PC-3 (cell line): Measurements from ENCODE around the gene PTK6. TPM values are rescaled to one million over a fixed set of nuclear protein-coding genes. Genes with fewer than 3 reads are reported as not detected.

Experiments
- ATAC-seq: fragments of 200-7000 bp; cut with Tn5 transposase; 2 replicates; pipeline ENCODE4 v1.9.1; 2020; ENCODE audit warnings: mild to moderate bottlenecking, moderate library complexity
- BruUV-seq: library from RNA; stranded (reverse); fragments of 400-500 nt; replicated peaks from 2 replicates; lab custom pipeline; 2021; lab: Mats Ljungman, UMichigan
- CTCF ChIA-PET: fragments of 300-600 bp; sonication (Branson Sonifier 250); formaldehyde crosslinking; loops from one replicate; lab custom pipeline; 2022; ENCODE audit warnings: antibody characterized with exemption; lab: Charles Lee
- POLR2A ChIA-PET: fragments of 300-600 bp; sonication (Branson Sonifier 250); formaldehyde crosslinking; loops from one replicate; lab custom pipeline; 2022; ENCODE audit warnings: antibody characterized with exemption; ENCODE audit not compliant: unreplicated experiment; lab: Charles Lee
- DNase-seq: peaks from one replicate; pipeline ENCODE4 v3.0.0-alpha.2; 2015
- H2AFZ ChIP-seq: fragments of 300-600 bp; sonication (generic); 2 replicates; pipeline ENCODE4 v1.6.0; 2016; ENCODE audit warnings: antibody characterized with exemption, low read length
- H3F3A ChIP-seq: fragments of 300-600 bp; sonication (generic); one replicate; pipeline ENCODE4 v1.6.0; 2017; ENCODE audit warnings: antibody characterized with exemption, low read length, control low read depth, mild to moderate bottlenecking; ENCODE audit not compliant: unreplicated experiment
- H3K27ac ChIP-seq: fragments of 300-600 bp; sonication (generic); 2 replicates; pipeline ENCODE4 v1.5.1; 2016; ENCODE audit warnings: mild to moderate bottlenecking, low read length
- H3K27me3 ChIP-seq: fragments of 300-600 bp; sonication (generic); 2 replicates; pipeline ENCODE4 v1.6.1; 2016; ENCODE audit warnings: low read length, mixed read lengths
- H3K36me3 ChIP-seq: fragments of 300-600 bp; sonication (generic); 2 replicates; pipeline ENCODE4 v1.6.1; 2016; ENCODE audit warnings: low read depth, mixed run types, low read length, mixed read lengths
- H3K4me1 ChIP-seq: fragments of 300-600 bp; sonication (generic); 2 replicates; pipeline ENCODE4 v1.5.1; 2016; ENCODE audit warnings: low read length; ENCODE audit not compliant: insufficient read depth
- H3K4me2 ChIP-seq: fragments of 300-600 bp; sonication (generic); 2 replicates; pipeline ENCODE4 v1.6.0; 2016; ENCODE audit warnings: low read length
- H3K4me3 ChIP-seq: fragments of 300-600 bp; sonication (generic); 2 replicates; pipeline ENCODE4 v1.5.1; 2016; ENCODE audit warnings: mild to moderate bottlenecking, low read length, mixed read lengths
- H3K79me2 ChIP-seq: fragments of 300-600 bp; sonication (generic); 2 replicates; pipeline ENCODE4 v1.6.1; 2017; ENCODE audit warnings: low read length, mixed read lengths
- H3K9ac ChIP-seq: fragments of 300-600 bp; sonication (generic); 2 replicates; pipeline ENCODE4 v1.6.0; 2016; ENCODE audit warnings: mild to moderate bottlenecking, low read length
- H3K9me2 ChIP-seq: fragments of 300-600 bp; sonication (generic); replicated peaks from 2 replicates; pipeline ENCODE4 v1.6.1; 2016; ENCODE audit warnings: mixed run types, low read length, mixed read lengths
- H3K9me3 ChIP-seq: fragments of 300-600 bp; sonication (generic); 2 replicates; pipeline ENCODE4 v1.6.1; 2016; ENCODE audit warnings: low read length, mixed read lengths
- H4K20me1 ChIP-seq: fragments of 300-600 bp; sonication (generic); 2 replicates; pipeline ENCODE4 v1.6.1; 2016; ENCODE audit warnings: low read length, mixed read lengths
- EZH2 ChIP-seq: fragments of 300-600 bp; sonication (generic); IDR thresholded peaks from one replicate; pipeline ENCODE4 v1.6.1; 2017; ENCODE audit warnings: antibody characterized with exemption, mild to moderate bottlenecking, low read length; ENCODE audit not compliant: unreplicated experiment
- EZH2phosphoT487 ChIP-seq: fragments of 300-600 bp; sonication (generic); IDR thresholded peaks from 2 replicates; pipeline ENCODE4 v1.6.1; 2018; ENCODE audit warnings: mild to moderate bottlenecking, antibody characterized with exemption, low read length, borderline replicate concordance
- intact Hi-C: fragments of 100-400 bp; cut with micrococcal nuclease; formaldehyde crosslinking; loops from 2 replicates; pipeline ENCODE4 v1.9.0; 2023
- total RNA-seq: library from RNA; depleted of rRNA; stranded (reverse); fragments of >200 nt; gene quantifications from 2 replicates; pipeline ENCODE4 v1.2.3, GENCODE V29; 2014
- TF ChIP-seq, protein P1 (sequence below): fragments of 300-600 bp; sonication (generic); conservative IDR thresholded peaks from 2 replicates; pipeline ENCODE4 v1.5.1; 2017; ENCODE audit warnings: antibody characterized with exemption, low read depth, mild to moderate bottlenecking, low read length

PTK6 gene
- total RNA-seq, 1 experiment from 2014 or later: 11.1 TPM

GRCh38 chr20:63558804-63559484, 21.8 kb upstream of the PTK6 start:
- intact Hi-C loops: no loop called here
- Histone ChIP-seq H3K4me2 (no peak overlapping the region), H3F3A (no peaks in the 10 kb centered on the region), H3K4me3 (no peak overlapping the region), H4K20me1 (no peaks in the 10 kb centered on the region), H3K27me3 (no peaks in the 10 kb centered on the region), H3K79me2 (no peaks in the 10 kb centered on the region), H3K4me1 (no peaks in the 10 kb centered on the region), H3K9me2 (no peaks in the 10 kb centered on the region), H3K36me3 (peaks cover 4% of the 10 kb centered on the region; the same call in 1 of the 2 replicates), H3K9ac (no peak overlapping the region), H3K27ac (no peak overlapping the region), H3K9me3 (no peaks in the 10 kb centered on the region), H2AFZ (no peak overlapping the region)
- TF ChIP-seq EZH2phosphoT487: no peak
- TF ChIP-seq, protein P1, sequence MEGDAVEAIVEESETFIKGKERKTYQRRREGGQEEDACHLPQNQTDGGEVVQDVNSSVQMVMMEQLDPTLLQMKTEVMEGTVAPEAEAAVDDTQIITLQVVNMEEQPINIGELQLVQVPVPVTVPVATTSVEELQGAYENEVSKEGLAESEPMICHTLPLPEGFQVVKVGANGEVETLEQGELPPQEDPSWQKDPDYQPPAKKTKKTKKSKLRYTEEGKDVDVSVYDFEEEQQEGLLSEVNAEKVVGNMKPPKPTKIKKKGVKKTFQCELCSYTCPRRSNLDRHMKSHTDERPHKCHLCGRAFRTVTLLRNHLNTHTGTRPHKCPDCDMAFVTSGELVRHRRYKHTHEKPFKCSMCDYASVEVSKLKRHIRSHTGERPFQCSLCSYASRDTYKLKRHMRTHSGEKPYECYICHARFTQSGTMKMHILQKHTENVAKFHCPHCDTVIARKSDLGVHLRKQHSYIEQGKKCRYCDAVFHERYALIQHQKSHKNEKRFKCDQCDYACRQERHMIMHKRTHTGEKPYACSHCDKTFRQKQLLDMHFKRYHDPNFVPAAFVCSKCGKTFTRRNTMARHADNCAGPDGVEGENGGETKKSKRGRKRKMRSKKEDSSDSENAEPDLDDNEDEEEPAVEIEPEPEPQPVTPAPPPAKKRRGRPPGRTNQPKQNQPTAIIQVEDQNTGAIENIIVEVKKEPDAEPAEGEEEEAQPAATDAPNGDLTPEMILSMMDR: no peak
- no peak for TF ChIP-seq EZH2
- no peak for ATAC-seq
- ChIA-PET POLR2A (no interaction called here), CTCF (no interaction called here)
- no TSS peak for BruUV-seq
- no peak for DNase-seq

- H3K27ac ChIP-seq: no peak overlapping the region
- no peaks in the 10 kb centered on the region for H3K9me3 ChIP-seq
- no peak overlapping the region for H3K4me3 ChIP-seq
- TF ChIP-seq EZH2phosphoT487: no peak
- no peak for TF ChIP-seq EZH2
- TF ChIP-seq, protein P1: no peak
- intact Hi-C loops: no loop called here
- H3F3A ChIP-seq: no peaks in the 10 kb centered on the region
- H3K9ac ChIP-seq: no peak overlapping the region
- DNase-seq (no peak), ATAC-seq (no peak)
- no peaks in the 10 kb centered on the region for H3K9me2 ChIP-seq
- no peaks in the 10 kb centered on the region for H4K20me1 ChIP-seq
- H3K79me2 ChIP-seq: no peaks in the 10 kb centered on the region
- no TSS peak for BruUV-seq
- H3K4me2 ChIP-seq: no peak overlapping the region
- ChIA-PET CTCF (no interaction called here), POLR2A (no interaction called here)
- no peak overlapping the region for H2AFZ ChIP-seq
- no peaks in the 10 kb centered on the region for H3K27me3 ChIP-seq
- H3K4me1 ChIP-seq: peaks cover 6% of the 10 kb centered on the region
- peaks cover 4% of the 10 kb centered on the region; the same call in 1 of the 2 replicates for H3K36me3 ChIP-seq
Observed at GRCh38 chr20:63557481-63557891, 20.3 kb upstream of the PTK6 start.

- H3F3A ChIP-seq: no peaks in the 10 kb centered on the region
- peaks cover 4% of the 10 kb centered on the region; the same call in 1 of the 2 replicates for H3K36me3 ChIP-seq
- no peak overlapping the region for H3K9ac ChIP-seq
- DNase-seq (no peak), ATAC-seq (no peak)
- no peak overlapping the region for H3K4me2 ChIP-seq
- no peaks in the 10 kb centered on the region for H4K20me1 ChIP-seq
- BruUV-seq: no TSS peak
- no peak overlapping the region for H2AFZ ChIP-seq
- CTCF ChIA-PET: no interaction called here
- H3K4me3 ChIP-seq: no peak overlapping the region
- TF ChIP-seq, protein P1: no peak
- TF ChIP-seq EZH2phosphoT487: no peak
- no peak for TF ChIP-seq EZH2
- peaks cover 7% of the 10 kb centered on the region for H3K4me1 ChIP-seq
- no peaks in the 10 kb centered on the region for H3K9me2 ChIP-seq
- no peaks in the 10 kb centered on the region for H3K9me3 ChIP-seq
- intact Hi-C loops: no loop called here
- no peak overlapping the region for H3K27ac ChIP-seq
- no peaks in the 10 kb centered on the region for H3K27me3 ChIP-seq
- no peaks in the 10 kb centered on the region for H3K79me2 ChIP-seq
- POLR2A ChIA-PET: no interaction called here
Observed at GRCh38 chr20:63556873-63557478, 19.8 kb upstream of the PTK6 start.
